Fibroblast of mammary gland (primary cell): ENCODE measurements around the gene TYK2.
"Not testable (repeated sequence)": the region's sequence is repeated elsewhere in the genome, so short reads cannot be mapped to it uniquely, and the experiment has no call there.

Experiments used
- DNase-seq: peaks from one replicate; pipeline ENCODE4 v3.0.0-alpha.2; 2010; ENCODE audit warnings: low read depth
- H3K4me3 ChIP-seq: 2 replicates; pipeline ENCODE4 v1.5.1; 2011; ENCODE audit warnings: low read depth, mild to moderate bottlenecking, low read length, moderate library complexity; ENCODE audit not compliant: control insufficient read depth
- CTCF ChIP-seq: conservative IDR thresholded peaks from 2 replicates; pipeline ENCODE4 v1.5.1; 2011; ENCODE audit warnings: low read depth, low read length, inconsistent platforms; ENCODE audit not compliant: control insufficient read depth, insufficient read depth

TYK2 gene

GRCh38 chr19:10378124-10378523, 2.2 kb downstream of the TYK2 start:
- H3K4me3 ChIP-seq: no peak overlapping the region
- DNase-seq: no peak
- no peak for TF ChIP-seq CTCF

GRCh38 chr19:10377140-10377640, 3.2 kb downstream of the TYK2 start:
- not testable (repeated sequence) for DNase-seq, H3K4me3 ChIP-seq

- TF ChIP-seq CTCF: no peak
- H3K4me3 ChIP-seq: no peak overlapping the region
- no peak for DNase-seq
Measured at GRCh38 chr19:10374931-10375330, 5.4 kb downstream of the TYK2 start.

GRCh38 chr19:10372690-10373089, 7.7 kb downstream of the TYK2 start:
- no peak for DNase-seq

GRCh38 chr19:10368101-10368803, 12.1 kb downstream of the TYK2 start:
- TF ChIP-seq CTCF: no peak
- H3K4me3 ChIP-seq: no peak overlapping the region
- DNase-seq: no peak

More at GRCh38 chr19:10372690-10373089, 7.7 kb downstream of the TYK2 start:
- TF ChIP-seq CTCF: no peak
- no peak overlapping the region for H3K4me3 ChIP-seq

GRCh38 chr19:10366950-10367512, 13.3 kb downstream of the TYK2 start:
- not testable (repeated sequence) for H3K4me3 ChIP-seq, DNase-seq

GRCh38 chr19:10365518-10365917, 14.9 kb downstream of the TYK2 start:
- DNase-seq: no peak
- TF ChIP-seq CTCF: no peak
- no peak overlapping the region for H3K4me3 ChIP-seq

- no peak for DNase-seq
- no peak for TF ChIP-seq CTCF
- H3K4me3 ChIP-seq: no peak overlapping the region
Measured at GRCh38 chr19:10364644-10365043, 15.7 kb downstream of the TYK2 start.
